Measurements from ENCODE around the gene ZNF362.

ZNF362 gene

GRCh38 chr1:33260439-33260838 is 4.1 kb downstream of the ZNF362 start:
- no peaks in the 10 kb centered on the region for H3K9me3 ChIP-seq (ENCODE audit: control insufficient read depth, insufficient read depth, low read depth, low read length)
- TF ChIP-seq WT1 (tag by site-specific recombination; IDR thresholded peaks at IDR 0.05) (no peak), ZFP3 (tag by site-specific recombination; IDR thresholded peaks at IDR 0.05; ENCODE audit: low read depth) (no peak), ZNF221 (tag by site-specific recombination; IDR thresholded peaks at IDR 0.05; ENCODE audit: borderline replicate concordance) (no peak), ZNF16 (tag by site-specific recombination; IDR thresholded peaks at IDR 0.05; ENCODE audit: low read depth) (no peak), GLI2 (tag by site-specific recombination; IDR thresholded peaks at IDR 0.05; ENCODE audit: borderline replicate concordance, low read depth) (no peak), PATZ1 (tag by site-specific recombination; IDR thresholded peaks at IDR 0.05) (no peak), ZNF549 (tag by site-specific recombination; IDR thresholded peaks at IDR 0.05) (no peak), AEBP2 (tag by site-specific recombination; IDR thresholded peaks at IDR 0.05; ENCODE audit: borderline replicate concordance) (no peak), HOXC10 (CRISPR knock-in tag; IDR thresholded peaks at IDR 0.05) (no peak), ZNF555 (tag by site-specific recombination; conservative IDR thresholded peaks at IDR 0.05) (no peak), ZNF112 (tag by site-specific recombination; IDR thresholded peaks at IDR 0.05) (no peak), ZNF133 (tag by site-specific recombination; IDR thresholded peaks at IDR 0.05) (no peak), ZNF324 (tag by site-specific recombination; IDR thresholded peaks at IDR 0.05) (no peak), ZNF280D (tag by site-specific recombination; IDR thresholded peaks at IDR 0.05) (no peak)
- TF ChIP-seq, protein P1, sequence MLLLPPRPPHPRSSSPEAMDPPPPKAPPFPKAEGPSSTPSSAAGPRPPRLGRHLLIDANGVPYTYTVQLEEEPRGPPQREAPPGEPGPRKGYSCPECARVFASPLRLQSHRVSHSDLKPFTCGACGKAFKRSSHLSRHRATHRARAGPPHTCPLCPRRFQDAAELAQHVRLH (tag by site-specific recombination; IDR thresholded peaks at IDR 0.05) = no peak
- TF ChIP-seq, protein P2, sequence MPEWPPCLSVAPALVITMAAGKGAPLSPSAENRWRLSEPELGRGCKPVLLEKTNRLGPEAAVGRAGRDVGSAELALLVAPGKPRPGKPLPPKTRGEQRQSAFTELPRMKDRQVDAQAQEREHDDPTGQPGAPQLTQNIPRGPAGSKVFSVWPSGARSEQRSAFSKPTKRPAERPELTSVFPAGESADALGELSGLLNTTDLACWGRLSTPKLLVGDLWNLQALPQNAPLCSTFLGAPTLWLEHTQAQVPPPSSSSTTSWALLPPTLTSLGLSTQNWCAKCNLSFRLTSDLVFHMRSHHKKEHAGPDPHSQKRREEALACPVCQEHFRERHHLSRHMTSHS (tag by site-specific recombination; IDR thresholded peaks at IDR 0.05) = no peak
- TF ChIP-seq, protein P3, sequence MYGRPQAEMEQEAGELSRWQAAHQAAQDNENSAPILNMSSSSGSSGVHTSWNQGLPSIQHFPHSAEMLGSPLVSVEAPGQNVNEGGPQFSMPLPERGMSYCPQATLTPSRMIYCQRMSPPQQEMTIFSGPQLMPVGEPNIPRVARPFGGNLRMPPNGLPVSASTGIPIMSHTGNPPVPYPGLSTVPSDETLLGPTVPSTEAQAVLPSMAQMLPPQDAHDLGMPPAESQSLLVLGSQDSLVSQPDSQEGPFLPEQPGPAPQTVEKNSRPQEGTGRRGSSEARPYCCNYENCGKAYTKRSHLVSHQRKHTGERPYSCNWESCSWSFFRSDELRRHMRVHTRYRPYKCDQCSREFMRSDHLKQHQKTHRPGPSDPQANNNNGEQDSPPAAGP (tag by site-specific recombination; IDR thresholded peaks at IDR 0.05) = no peak
- no peak overlapping the region for H3K4me3 ChIP-seq (ENCODE audit: low read depth, low read length)
- H3K27ac ChIP-seq (ENCODE audit: extremely low read depth, low read depth, low read length) = no peak overlapping the region
- H3K36me3 ChIP-seq (ENCODE audit: control insufficient read depth in 2 of 2, insufficient read depth in 1 of 2, low read length in 2 of 2) = peaks cover 0 to 5% of the 10 kb centered on the region in 2 experiments; a peak in 1 of 3 replicates
- ChIA-PET POLR2A (interaction anchor here (0.6 to 1.7 kb wide), 4 partner anchors 12 to 1115 kb away, joined by 3 to 5 read pairs (median 3); partner anchors contain the start of gene TRIM62), CTCF (interaction anchor here (0.6 to 1.5 kb wide), 3 partner anchors 52 to 177 kb away, joined by 3 to 5 read pairs (median 3); no protein-coding TSS in a partner anchor)
- H3K4me1 ChIP-seq (ENCODE audit: control insufficient read depth, insufficient read depth, low read length) = no peaks in the 10 kb centered on the region

Measured in HEK293 (cell line).